ENCODE data around the gene RASA4B.
"Not testable (repeated sequence)": the region's sequence is repeated elsewhere in the genome, so short reads cannot be mapped to it uniquely, and the experiment has no call there.

Gene RASA4B

DNA sequence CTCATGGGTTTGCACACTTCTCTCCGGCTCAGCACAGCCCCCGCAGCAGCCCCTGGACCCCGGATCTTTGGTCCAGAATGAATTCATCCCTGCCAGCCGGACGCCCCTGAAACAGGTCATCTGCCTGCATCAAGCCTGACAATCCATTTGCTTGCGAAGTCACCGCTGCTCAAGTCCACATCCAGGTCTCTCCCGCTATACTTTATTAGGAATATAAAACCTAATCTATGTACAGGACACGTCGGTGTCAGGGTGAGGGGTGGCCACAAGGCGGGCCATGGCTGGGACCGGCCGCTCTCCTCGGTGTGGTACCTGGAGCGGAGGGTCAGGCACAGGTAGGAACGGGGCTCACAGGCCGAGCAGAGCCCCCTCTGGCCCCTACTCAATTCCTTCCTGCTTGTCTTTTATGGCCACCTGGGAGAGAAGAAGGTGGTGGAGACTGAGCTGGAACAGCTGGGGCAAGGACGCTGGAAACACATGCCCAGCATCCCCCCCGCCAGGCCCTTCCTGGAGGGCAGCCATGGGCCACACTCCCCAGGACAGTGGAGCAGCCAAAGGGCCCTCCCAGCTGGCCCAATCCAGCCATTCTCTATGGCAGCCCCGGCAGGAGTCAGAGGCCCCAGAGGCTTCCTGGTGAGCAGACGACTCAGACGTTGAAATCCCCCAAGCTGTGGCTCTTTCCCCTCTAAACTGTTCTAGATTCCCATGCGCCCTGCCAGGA is 44.1 kb downstream of the RASA4B start:
- no peak for DNase-seq (ENCODE audit: low spot score)

DNA sequence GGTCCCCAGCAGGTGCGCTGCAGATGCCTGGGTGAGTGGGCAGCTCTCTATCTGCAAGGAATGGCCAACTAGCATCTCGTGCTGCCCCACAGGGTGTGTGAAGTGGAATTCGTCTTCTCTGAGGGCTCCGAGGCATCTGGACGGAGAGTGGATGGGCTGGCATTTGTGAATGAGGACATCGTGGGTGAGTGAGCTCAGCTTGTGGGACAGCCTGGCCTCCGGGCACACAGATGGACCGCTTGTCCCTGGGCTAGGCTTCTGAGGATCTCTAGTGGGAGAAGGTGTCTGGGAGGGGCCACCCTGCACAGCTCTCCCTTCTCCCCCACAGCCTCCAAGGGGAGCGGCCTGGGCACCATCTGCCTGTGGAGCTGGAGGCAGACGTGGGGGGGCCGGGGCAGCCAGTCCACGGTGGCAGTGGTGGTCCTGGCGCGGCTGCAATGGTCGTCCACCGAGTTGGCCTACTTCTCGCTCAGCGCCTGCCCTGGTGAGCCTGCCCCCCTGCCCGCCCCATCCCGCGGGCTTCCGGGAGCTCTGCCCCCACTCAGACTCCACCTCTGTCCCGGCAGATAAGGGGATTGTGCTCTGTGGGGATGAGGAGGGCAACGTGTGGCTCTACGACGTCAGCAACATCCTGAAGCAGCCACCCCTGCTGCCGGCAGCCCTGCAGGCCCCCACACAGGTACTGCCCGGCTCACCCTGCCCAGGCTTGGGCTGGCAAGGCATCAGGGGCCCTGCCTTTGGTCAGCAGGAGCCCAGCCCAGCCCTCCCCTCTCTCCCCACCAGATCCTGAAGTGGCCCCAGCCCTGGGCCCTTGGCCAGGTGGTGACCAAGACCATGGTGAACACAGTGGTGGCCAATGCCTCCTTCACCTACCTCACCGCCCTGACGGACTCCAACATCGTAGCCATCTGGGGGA is 45.2 kb downstream of the RASA4B start:
- DNase-seq (ENCODE audit: low spot score) = no peak

DNA sequence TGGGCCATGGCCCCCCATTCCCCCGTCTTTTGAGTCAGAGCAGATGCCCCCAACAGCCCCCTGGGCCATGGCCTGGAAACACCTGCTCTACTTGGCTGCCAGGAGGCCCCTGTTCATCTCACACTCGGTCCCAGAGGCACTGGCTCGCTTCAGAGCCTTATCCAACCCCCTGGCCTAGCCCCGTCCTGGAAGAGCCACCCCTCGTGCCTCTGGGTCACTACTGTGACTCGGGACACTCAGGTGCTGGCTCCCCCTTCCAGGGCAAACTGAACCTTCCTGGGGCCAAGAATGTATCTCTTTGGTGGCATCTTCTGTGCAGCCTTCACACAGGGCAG is 45.8 kb downstream of the RASA4B start:
- no peak for DNase-seq (ENCODE audit: low spot score)

- DNase-seq (ENCODE audit: low spot score) = no peak
Observed at GRCh38 chr7:102469972-102470825, 47.4 kb downstream of the RASA4B start.

DNA sequence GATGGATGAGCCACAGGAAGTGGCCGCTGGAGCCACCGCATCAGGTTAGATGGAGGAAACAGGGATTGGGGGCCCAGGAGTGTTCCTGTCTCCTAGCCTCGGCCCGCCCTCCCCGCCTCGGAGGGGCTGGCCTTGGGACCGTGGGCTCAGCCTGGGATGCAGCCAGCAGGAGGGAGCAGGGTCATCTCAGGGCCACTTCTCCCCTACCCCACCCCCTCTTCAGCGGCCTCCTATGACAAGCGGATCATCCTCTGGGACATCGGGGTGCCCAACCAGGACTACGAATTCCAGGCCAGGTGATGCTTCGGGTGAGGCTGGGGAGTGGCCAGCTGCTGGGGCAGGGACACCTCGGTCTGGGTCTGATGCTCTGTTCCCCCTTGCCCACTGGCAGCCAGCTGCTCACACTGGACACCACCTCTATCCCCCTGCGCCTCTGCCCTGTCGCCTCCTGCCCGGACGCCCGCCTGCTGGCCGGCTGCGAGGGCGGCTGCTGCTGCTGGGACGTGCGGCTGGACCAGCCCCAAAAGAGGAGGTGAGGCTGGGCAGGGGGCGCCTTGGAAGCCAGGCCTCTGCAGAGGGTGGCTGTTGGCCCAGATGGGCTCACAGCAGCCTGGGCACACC is 48.1 kb downstream of the RASA4B start:
- no peak for DNase-seq (ENCODE audit: low spot score)

GRCh38 chr7:102468478-102469350 is 48.9 kb downstream of the RASA4B start:
- no peak for DNase-seq (ENCODE audit: low spot score)

DNA sequence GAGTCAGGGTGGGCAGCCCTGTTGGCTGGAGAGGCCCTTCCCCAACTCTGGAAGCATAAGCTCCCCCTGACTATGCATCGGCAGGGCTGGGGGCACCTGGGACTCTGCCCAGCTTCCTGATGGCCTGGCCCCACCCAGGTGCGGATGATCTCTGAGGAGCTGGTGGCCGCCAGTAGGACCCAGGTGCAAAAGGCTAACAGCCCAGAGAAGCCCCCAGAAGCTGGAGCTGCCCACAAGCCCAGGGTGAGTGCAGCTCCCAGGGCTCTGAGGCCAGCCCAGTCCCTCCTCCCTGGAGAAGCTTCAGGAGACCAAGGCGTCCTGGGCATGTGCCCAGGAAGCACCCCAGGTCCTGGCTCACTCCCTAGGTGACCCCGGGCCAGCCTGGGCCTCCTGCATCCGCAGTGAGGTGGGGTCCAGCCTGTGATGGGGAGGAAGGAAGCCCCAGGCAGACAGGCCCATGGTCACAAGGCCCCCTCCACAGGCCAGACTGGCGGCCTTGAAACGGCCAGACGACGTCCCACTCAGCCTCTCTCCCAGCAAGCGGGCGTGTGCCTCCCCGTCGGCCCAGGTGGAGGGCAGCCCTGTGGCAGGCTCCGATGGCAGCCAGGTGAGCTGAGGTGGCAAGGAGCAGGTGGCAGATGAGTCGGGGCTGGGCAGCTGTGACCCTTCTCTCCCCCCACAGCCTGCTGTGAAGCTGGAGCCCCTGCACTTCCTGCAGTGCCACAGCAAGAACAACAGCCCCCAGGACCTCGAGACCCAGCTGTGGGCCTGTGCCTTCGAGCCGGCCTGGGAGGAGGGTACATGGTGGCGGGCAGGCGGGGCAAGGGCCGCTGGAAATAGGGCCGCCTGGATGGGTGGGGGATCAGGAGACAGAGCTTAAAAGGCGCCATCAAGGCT is 49.7 kb downstream of the RASA4B start:
- DNase-seq (ENCODE audit: low spot score) = no peak

DNA sequence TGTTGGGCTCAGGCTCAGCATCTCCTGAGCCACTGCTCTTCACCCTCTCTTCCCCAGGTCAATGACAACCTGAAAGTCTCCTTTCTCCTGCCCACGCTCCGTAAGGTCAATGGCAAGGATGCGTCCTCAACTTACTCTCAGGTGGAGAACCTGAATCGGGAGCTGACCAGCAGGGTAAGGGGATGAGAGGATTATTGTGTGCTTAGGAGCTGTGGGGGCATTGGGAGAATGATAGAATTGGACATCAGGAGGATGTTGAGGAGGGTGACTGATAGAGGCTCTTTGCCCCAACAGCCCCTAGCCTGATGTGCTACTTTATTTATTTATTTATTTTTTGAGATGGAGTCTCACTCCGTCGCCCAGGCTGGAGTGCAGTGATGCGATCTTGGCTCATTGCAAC is 51.5 kb downstream of the RASA4B start:
- DNase-seq (ENCODE audit: low spot score) = no peak

DNA sequence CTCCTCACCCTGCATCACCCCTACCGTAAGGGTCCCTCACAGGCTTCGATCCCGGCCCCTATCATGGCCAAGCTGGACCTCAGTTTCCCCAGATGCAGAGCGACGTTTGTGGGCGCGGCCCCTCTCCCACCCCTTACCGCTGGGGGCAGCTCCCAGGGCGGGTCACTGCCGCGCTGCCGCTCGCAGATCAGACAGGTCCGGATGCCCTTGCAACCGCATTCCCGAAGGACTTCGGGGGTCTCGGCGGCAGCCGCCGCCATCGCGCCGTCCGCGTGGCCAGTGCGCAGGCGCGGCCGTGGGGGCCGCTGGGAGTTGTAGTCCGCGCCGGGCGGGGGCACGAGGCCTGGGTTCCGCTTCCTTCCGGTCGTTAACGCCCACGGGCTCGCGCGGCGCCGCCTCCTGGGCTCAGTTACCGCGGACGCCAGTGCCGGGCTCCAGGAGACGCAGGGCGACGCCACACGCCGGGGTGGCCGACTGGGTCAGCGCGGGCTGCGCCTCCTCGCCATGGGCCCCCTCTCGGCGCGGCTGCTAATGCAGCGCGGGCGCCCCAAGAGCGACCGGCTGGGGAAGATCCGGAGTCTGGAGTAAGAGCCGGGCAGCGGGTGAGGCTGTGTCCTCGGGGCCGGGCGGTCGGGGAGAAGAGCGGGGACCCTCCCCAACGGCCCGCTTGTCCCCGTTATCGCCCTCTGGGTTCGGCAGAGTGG is 52.8 kb downstream of the RASA4B start, which contains the start of the genes ALKBH4 and LRWD1:
Gene ALKBH4, minus strand, starts transcription at position 287 of the 704 bp plus-strand sequence. Its CDS starts 27 bp downstream, at position 260.
Gene LRWD1, plus strand, starts transcription at position 408 of the 704 bp plus-strand sequence. Its CDS starts 97 bp downstream, at position 505.
- DNase-seq (ENCODE audit: low spot score) = peak; percentile 95

- DNase-seq (ENCODE audit: low spot score) = no peak
Observed at GRCh38 chr7:102463841-102464576, 53.6 kb downstream of the RASA4B start.

GRCh38 chr7:102460467-102460866 is 57.1 kb downstream of the RASA4B start:
- DNase-seq (ENCODE audit: low spot score) = no peak

DNA sequence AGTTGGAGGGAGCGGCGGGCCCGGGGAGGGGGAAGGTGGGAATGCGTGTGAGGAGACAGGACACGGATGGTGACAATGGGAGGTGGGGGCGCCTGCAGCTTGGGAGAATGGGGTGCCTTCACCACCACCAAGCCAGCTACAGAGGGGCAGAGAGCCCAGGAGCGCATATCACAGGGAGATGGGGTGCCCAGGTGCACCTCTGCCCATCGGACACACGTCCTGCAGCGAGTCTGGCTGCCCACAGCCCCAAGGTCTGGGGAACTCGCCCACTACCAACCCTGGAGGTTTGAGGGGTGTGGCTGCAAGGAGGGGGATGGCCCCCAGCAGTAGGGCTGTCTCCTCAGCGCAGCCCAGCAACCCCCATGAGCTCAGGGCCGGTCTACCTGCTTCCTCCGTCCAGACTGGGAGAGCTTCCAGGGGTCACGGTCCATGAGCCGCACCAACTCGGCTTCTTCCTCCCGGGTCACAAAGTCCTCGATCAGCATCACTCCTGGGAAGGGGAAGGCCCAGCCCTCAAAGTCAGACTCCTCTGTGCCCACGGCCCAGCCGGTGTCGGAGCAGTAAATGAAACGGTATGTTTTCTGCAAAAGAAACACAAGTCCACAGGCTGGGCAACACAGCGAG is 58.2 kb downstream of the RASA4B start:
- no peak for DNase-seq (ENCODE audit: low spot score)

- DNase-seq (ENCODE audit: low spot score) = no peak
Observed at GRCh38 chr7:102457352-102457924, 60.1 kb downstream of the RASA4B start.

DNA sequence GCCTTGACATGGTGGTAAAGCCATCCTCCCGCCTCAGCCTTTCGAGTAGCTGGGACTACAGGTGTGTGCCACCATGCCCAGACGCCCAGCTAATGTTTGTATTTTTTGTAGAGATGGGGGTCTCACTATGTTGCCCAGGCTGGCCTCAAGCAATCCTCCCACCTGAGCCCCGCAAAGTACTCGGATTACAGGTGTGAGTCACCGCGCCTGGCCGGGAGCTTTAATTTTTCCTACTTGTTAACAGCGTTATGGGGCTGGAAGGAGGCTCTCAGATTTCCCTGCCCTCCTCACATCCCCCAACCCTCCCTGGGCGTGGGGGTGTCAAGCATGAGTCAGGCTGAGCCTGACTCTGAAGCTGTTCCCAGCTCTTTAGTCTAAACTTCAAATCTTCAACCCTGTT is 61.2 kb downstream of the RASA4B start:
- DNase-seq (ENCODE audit: low spot score) = no peak

DNA sequence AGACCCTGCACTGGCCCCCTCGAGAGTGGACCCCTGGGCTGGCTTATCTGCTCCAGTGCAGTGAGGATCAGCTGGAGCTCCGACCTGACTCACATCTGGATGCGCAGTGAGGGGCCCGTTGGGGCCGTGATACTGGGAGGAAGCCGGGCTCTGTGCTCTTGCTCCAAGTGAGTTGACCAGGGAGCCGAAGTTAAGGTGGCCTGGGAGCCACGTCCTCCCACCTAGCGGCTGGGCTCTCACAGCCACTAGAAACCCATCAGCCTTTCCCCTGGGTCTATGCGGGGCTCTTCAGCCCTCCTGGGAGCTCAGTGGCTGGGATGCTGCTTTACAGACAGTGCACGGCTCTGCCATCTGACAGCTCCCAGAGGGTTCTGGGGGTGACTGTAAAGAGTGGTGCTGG is 62.0 kb downstream of the RASA4B start:
- no peak for DNase-seq (ENCODE audit: low spot score)

DNA sequence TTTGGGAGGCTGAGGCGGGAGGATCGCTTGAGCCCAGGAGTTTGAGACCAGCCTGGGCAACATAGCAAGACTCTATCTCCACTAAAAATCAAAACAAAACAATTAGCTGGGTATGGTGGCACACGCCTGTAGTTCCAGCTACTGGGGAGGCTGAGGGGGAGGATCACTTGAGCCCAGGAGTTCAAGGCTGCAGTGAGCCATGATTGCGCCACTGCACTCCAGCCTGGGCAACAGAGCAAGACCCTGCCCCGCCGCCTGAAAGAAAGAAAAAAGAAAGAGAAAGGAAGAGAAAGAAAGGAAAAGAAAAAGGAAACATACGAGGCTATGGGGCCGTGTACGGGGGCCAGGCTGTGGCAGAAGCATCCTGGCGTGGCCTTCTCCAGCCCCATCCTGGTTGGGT is 62.6 kb downstream of the RASA4B start:
- not testable (repeated sequence) for DNase-seq (ENCODE audit: low spot score)

- DNase-seq (ENCODE audit: low spot score) = no peak
Observed at GRCh38 chr7:102454468-102454867, 63.1 kb downstream of the RASA4B start.
